H1 (cell line): ENCODE data around the gene CRTAC1. TPM values are rescaled to one million over a fixed set of nuclear protein-coding genes. Genes with fewer than 3 reads are reported as not detected.

Experiments
- ASH2L ChIP-seq: fragments of 200-600, 300-600 bp; sonication (generic); IDR thresholded peaks from one replicate; pipeline ENCODE4 v1.7.1; 2017; ENCODE audit warnings: low read length
- BACH1 ChIP-seq: IDR thresholded peaks from 2 replicates; pipeline ENCODE4 v1.6.1; 2012; ENCODE audit warnings: low read length, improper control_type of control experiment
- GTF2F1 ChIP-seq: IDR thresholded peaks from 2 replicates; pipeline ENCODE4 v1.6.1; 2012; ENCODE audit warnings: low read depth, low read length, improper control_type of control experiment, borderline replicate concordance
- HDAC6 ChIP-seq: IDR thresholded peaks from one replicate; pipeline ENCODE4 v1.7.1; 2012; ENCODE audit warnings: low read depth, mild to moderate bottlenecking, inconsistent platforms, low read length, moderate library complexity
- RFX5 ChIP-seq: IDR thresholded peaks from 2 replicates; pipeline ENCODE4 v1.6.1; 2011; ENCODE audit warnings: low read depth, low read length, improper control_type of control experiment, borderline replicate concordance
- TAF1 ChIP-seq: IDR thresholded peaks from 2 replicates; pipeline ENCODE4 v1.6.1; 2011; ENCODE audit warnings: mild to moderate bottlenecking, low read depth, low read length
- YY1 ChIP-seq: IDR thresholded peaks from 2 replicates; pipeline ENCODE4 v1.6.1; 2011; ENCODE audit warnings: low read depth, mild to moderate bottlenecking, low read length
- polyA plus RNA-seq, 7 experiments: library from polyadenylated mRNA; depleted of rRNA in 3 of 7; stranded (reverse) in 5 of 7; unstranded in 2 of 7; fragments of >200 nt in 5 of 7; fragments of 200-250 nt in 2 of 7; gene quantifications; 1 replicate in 5 of 7; 2 replicates in 1 of 7; 4 replicates in 1 of 7; pipeline versions ENCODE4 v1.2.1 to v1.2.3, GENCODE V29; 2011 to 2013; ENCODE audit warnings: missing spikeins in 2 of 7, mixed read lengths in 2 of 7
- total RNA-seq: library from RNA; stranded (reverse); fragmentation: NEBNext Ultra II Directional; extraction: Animal tissue kit (Norgen Biotek cat#: 25700); gene quantifications from 2 replicates; pipeline ENCODE4 v1.2.1, GENCODE V29; 2021

The CRTAC1 gene
- total and polyA plus RNA-seq, 2 of the 8 experiments (the other 6 are each of a cell fraction or from before 2014, with no cell fraction given) = 0.91 to 1.2 TPM

- no peak for TF ChIP-seq TAF1
- no peak for TF ChIP-seq HDAC6
- no peak for TF ChIP-seq YY1
- no peak for TF ChIP-seq GTF2F1
- TF ChIP-seq BACH1 = no peak
- TF ChIP-seq ASH2L = no peak
- no peak for TF ChIP-seq RFX5
These were observed 187.1 kb downstream of the CRTAC1 start (continued) for GRCh38 chr10:97843281-97843671.
